Retinal pigment epithelial cell (primary cell): ENCODE data around the gene KSR2.

Experiments used
- DNase-seq: peaks from one replicate; pipeline ENCODE4 v3.0.0-alpha.2; 2010; ENCODE audit warnings: low read depth
- H3K4me3 ChIP-seq: 2 replicates; pipeline ENCODE4 v1.5.1; 2011; ENCODE audit warnings: mild to moderate bottlenecking, low read length, control low read depth, moderate library complexity
- TF ChIP-seq, protein P1 (sequence below): conservative IDR thresholded peaks from 2 replicates; pipeline ENCODE4 v1.5.1; 2011; ENCODE audit warnings: low read depth, low read length, control low read depth, inconsistent platforms

The KSR2 gene

DNA sequence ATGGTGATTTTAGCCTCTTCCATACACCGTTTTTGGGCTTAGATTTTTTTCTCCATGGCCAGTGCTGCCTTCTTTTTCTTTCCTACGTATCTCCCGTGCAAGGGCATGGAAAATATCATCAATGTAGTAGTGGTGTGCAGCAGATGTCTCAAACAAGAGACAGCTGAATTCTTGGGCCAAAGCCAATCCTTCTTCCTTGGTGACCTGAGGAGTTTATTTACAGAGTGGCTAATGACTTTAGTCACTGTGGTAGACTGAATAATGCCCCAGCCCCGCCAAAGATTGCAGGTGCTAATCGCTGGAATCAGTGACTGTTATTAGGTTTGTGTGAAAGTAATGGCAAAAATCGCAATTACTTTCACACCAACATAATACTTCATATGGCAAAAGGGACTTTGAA is 371.8 kb downstream of the KSR2 start:
- TF ChIP-seq, protein P1, sequence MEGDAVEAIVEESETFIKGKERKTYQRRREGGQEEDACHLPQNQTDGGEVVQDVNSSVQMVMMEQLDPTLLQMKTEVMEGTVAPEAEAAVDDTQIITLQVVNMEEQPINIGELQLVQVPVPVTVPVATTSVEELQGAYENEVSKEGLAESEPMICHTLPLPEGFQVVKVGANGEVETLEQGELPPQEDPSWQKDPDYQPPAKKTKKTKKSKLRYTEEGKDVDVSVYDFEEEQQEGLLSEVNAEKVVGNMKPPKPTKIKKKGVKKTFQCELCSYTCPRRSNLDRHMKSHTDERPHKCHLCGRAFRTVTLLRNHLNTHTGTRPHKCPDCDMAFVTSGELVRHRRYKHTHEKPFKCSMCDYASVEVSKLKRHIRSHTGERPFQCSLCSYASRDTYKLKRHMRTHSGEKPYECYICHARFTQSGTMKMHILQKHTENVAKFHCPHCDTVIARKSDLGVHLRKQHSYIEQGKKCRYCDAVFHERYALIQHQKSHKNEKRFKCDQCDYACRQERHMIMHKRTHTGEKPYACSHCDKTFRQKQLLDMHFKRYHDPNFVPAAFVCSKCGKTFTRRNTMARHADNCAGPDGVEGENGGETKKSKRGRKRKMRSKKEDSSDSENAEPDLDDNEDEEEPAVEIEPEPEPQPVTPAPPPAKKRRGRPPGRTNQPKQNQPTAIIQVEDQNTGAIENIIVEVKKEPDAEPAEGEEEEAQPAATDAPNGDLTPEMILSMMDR = no peak
- H3K4me3 ChIP-seq = no peak overlapping the region
- DNase-seq = no peak

DNA sequence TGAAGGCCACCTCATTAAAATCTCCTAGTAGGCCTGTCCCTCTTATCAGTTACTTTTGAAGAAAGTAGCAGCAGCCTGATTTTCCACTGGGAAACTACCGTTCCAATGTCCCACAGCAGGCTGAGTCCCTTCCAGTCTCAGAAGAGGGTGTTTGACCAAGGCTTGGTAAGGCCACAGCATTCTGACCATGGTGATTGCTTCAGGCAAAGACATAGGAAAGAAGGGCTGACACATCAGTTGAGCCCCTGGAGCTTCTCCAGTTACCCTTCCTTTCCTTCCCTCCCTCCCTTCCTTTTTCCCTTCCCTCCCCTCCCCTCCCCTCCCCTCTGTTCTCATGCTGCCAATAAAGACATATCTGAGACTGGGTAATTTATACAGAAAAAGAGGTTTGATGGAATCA is 373.0 kb downstream of the KSR2 start:
- DNase-seq = no peak
- TF ChIP-seq, protein P1 = no peak
- no peak overlapping the region for H3K4me3 ChIP-seq

DNA sequence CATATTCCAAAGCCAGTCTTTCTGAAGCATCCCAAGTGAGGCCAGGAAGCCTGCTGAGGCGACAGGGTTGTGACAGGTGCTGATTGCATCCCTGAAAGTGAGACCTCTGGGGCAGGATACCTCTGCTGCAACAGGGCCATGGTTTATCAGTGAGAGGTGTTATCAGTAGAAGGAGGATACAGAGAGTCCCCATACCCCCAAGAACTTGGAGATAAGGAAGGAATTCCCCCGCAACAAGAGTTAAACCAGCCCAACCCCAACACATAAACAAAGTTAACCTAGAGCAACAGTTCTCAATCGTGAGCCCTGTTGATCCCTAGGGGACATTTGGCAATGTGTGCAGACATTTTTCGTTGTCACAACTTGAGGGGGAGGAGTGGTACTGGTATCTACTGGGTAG is 374.3 kb downstream of the KSR2 start:
- no peak for DNase-seq
- no peak overlapping the region for H3K4me3 ChIP-seq
- TF ChIP-seq, protein P1 = no peak

DNA sequence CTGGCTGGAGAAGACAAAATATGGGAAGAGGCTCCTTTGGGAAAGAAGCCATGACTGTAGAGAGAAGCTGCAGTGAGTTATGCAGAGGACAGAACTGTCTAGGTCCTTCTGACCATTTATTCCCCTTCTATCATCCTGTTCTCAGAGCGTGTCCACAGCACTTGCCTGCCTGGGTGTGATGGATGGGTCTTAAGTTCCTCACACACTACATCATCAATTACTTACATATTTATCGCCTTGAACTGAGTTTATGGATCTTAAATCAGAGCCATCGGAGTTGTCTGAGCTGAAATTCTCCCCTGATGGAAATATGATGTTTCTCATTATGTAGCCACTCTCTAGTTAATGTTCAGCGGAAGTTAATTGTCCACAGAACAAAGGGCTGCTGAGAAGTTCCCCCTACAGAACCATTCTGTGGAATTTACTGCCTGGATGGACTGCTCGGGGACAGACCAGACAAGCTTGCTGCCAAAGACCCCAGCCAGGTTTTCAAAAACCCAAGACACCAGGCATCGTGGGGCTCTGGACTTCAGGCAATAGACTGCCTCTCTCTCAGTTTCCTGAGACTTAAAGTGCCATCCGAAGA is 374.9 kb downstream of the KSR2 start:
- no peak for DNase-seq
- TF ChIP-seq, protein P1 = no peak
- no peak overlapping the region for H3K4me3 ChIP-seq

DNA sequence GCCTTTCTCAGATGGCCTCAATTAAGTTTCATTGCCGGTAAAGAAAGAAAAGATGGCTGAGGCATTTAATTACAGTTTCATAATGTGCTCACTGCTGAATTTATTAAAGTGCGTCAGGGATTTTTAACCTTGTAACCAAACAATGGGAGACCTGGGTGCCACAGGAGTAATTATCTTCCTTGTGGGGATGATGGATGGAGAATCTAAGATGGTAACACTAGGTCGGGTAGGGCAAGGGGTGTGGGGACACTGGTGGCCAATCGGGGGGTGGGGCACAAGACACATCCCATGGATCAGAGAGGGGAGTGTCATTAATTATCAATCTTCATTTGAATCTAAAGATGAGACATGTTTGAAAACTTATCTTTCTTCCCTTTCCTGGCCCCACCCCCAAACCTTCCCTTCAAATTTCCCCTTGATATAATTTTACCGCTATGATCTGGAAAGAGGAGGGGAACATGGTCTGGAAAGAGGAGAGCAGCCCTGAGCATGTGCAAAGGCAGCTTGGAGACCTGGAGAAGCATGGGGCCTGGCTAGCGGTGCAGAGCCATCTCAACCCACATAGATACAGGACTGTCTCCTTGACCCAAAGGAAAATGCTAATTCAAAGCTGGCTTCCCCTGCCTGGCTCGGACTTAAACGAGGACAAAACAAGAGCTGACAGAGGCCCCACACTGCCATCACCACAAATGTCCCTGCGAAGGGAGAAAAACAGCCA is 376.0 kb downstream of the KSR2 start:
- no peak for DNase-seq
- TF ChIP-seq, protein P1 = no peak
- H3K4me3 ChIP-seq = no peak overlapping the region

DNA sequence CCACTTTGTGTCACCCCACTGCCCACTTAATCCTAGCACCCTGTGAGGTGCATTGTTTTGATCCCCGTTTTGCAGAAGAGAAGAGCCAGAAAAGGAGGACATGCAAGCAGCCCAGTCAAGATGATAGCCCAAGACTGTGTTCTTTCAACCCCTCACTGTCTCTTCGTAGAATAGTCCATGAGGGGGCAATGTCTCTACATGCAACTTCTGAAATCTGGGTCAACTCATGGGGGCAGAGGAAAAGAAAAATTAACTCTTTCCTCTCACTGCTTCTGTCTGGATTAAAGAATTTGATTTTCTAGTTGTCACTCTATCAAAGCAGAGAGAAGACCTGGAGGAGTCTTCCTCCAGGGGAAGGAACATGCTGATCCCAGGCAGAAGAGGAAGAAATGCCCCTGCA is 377.8 kb downstream of the KSR2 start:
- H3K4me3 ChIP-seq = no peak overlapping the region
- TF ChIP-seq, protein P1 = no peak
- DNase-seq = no peak

DNA sequence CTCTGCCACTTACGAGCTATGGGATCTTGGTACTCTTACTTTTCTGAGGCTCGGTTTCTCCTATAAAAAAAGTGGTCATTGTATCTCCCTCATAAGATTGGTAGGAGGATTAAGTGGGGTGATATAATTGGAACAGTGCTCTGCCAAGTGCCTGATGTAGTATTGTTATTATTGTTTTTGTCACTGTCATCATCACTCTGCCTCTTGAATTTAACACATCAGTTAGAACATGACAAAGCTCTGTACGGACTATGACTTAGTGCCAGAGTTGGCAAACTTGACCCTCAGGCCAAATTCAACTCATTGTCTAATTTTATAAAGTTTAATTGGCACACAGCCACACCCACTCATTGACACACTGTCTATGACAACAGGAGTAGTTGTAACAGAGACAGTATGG is 378.4 kb downstream of the KSR2 start:
- DNase-seq = no peak
- H3K4me3 ChIP-seq = no peak overlapping the region
- TF ChIP-seq, protein P1 = no peak
